Thoracic aorta endothelial cell (primary cell): Measurements from ENCODE around the gene FAM240B. TPM values are rescaled to one million over a fixed set of nuclear protein-coding genes. Genes with fewer than 3 reads are reported as not detected.

Source experiments
- small RNA-seq: library from RNA; depleted of rRNA; stranded (forward); fragments of <200 nt; gene quantifications from one replicate; pipeline ENCODE3, GENCODE V24; 2012
- total RNA-seq: library from RNA; depleted of rRNA; stranded (reverse); fragments of >200 nt; gene quantifications from 2 replicates; pipeline ENCODE4 v1.2.3, GENCODE V29; 2012

Gene FAM240B
- total RNA-seq, result not detected in 2 replicates

GRCh38 chr9:38720083-38720745, at the start of gene FAM240B:
Gene FAM240B, minus strand, starts transcription at chr9:38720133. Its CDS starts 16,134 bp downstream, at chr9:38703999.

Small RNAs within 50 kb of the gene (small RNA-seq; reads per million reads assigned to genes)
- not detected for gene RNU6-765P

Other genes starting within 250 kb of the FAM240B start
- gene ANKRD18A, start 99.5 kb downstream of the FAM240B start, total RNA-seq, result 0.53 and 1.1 TPM in 2 replicates